HUDEP-2 (cell line): ENCODE data around the gene MAPK4.
A peak's percentile ranks its signal among the peaks of the same experiment; 100 is the strongest.
"Not testable (repeated sequence)": the region's sequence is repeated elsewhere in the genome, so short reads cannot be mapped to it uniquely, and the experiment has no call there.

Source experiments
- DNase-seq, 76 experiments: peaks; one replicate each; lab custom pipeline; 2025; ENCODE audit not compliant: unreplicated experiment in 76 of 76; lab: John Stamatoyannopoulos, UW

The MAPK4 gene

DNA sequence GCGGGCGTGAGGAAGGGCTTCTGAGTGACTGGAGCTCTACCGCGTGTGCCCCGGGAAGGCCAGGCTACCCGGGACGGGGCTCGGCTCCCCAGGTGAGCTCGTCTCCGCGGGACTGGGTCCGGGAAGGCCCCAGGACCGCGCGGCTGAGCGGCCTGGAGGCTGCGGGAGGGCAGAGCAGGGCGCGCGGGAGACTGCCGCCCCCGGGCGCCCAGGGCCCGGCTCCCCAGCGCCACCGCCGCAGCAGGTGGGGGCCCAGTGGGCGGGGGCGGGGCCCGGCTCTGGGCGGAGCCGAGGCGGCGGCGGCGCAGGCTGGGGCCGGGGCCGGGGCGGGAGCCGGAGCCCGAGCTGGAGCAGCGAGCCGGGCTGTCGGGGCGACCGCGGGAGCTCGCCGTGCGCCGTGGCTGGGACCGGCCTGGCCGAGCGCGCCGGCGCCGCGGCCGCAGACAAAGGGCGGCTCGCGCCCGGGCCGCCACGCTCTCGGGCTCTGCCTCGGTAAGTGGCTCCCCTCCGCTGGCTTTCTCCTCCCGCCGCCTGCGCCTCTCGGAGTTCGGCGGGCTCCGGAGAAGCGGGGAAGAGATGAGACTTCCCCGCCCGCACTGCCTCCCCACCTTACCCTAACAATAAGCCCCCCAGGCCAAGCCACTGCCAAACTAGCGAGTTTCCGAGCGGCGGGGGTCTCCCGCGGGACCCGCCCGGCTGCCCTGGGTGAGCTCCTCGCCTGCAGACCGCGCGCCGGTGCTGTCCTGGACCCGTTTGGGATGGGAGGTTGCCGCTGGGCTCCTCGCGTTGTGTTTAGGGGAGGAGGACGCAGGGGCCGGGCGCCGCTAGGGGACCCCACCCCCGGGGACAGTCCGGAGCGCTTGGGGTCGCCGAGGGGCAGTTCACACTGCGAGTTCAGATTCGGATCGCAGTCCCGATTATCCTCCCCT is at the start of gene MAPK4:
MAPK4 (plus strand) TSS at position 336 of the 929 bp plus-strand sequence. CDS start 103,872 bp downstream, outside the sequence.
- peak in 4 of 76 experiments; percentile 7 to 17 (median 8) for DNase-seq

DNA sequence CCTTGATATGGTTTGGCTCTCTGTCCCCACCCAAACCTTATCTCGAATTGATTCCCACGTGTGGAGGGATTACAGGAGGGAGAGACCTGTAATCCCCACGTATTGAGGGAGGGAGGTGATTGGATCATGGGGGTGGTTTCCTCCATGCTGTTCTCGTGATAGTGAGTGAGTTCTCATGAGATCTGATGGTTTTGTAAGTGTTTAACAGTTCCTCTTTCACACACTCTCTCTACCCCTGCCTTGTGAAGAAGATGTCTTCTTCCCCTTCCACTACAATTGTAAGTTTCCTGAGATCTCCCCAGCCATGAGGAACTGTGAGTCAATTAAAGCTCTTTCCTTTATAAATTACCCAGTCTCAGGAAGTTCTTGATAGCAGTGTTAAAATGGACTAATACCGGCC is 42.6 kb upstream of the MAPK4 start:
- DNase-seq: not testable (repeated sequence)

DNA sequence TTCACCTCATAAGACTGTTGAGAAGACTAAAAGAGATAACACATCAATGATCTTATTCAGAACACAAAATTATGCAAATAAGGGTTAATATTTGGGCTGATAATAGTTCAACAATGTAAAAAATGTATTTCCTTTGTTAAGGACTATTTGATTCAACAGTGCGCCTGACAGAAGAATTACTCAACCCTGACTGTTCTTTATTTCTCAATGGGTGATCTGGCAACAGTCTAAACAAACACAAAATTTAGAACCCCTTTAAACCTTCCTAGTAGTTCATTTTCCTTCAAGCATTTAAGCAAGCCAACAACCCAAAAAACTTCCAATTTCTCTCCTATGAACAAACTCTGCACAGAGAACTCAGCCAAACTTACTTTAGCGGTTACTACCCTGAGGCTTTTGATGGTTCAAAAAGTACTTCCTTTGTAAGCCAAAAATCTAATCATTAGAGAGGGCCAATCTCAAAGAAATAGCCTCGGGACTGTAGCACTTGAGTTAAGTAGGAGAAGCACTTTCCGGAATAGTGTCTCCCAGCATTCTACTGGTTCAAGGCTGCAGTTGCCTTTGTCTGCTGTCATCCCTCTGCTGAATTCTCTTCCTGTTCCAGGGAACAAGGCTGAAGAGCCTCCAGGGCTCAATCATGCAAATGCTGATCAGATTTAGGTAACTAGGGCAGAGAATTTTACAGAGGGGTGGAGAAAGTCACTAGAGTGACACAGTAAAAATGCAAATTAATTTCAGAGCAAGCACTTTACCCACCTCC is 40.9 kb upstream of the MAPK4 start:
- DNase-seq: no peak

DNA sequence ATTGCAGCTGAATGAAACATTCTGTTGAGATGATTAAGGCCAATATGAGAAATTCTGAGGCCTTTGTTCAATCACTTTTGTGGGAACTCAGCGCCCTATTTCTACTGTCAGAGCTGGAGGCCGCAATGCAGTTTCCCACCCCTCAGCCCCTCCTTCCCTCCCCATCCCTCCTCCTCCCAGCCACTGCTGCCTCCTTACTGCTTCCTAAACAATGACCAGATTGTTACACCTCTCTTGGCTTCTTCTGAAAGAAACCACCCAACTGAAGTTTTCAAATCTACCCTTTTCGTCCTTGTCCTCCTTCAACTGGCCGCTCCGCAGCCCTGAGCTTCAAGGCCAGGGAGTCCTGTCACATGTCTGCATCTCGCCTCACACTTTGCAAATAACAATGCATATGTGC is 36.7 kb upstream of the MAPK4 start:
- DNase-seq: no peak

DNA sequence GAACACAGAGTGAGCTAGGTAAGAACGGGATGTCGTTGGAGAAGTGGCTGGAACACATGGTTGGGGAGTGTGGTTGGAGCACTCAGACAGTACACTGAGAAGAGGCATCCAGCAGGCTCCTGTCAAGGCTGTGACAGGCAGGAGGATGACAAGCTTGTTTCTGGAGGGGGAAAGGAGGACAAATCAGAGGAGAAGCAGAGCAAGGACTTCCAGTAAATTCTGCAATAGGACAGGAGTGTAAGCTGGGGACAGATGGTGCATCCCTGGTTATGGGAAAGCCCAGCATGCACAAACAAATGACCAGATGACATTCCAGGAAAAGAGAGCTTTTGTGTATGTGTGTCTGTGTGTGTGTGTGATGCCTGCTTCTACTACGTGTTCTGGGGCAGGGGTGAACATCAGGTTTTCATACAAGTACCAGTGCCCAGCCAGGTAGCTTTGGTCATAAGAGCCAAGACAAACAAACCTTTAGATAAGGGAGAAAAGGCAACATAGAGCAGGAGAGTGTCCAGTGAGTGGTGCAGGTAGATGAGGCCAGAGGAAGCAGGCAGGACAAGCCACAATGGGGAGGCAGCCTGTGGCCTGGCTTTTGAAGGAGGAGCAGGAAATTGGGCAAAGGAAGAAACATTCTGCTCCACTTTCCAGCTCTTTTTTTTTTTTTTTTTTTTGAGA is 32.1 kb upstream of the MAPK4 start:
- DNase-seq: no peak

DNA sequence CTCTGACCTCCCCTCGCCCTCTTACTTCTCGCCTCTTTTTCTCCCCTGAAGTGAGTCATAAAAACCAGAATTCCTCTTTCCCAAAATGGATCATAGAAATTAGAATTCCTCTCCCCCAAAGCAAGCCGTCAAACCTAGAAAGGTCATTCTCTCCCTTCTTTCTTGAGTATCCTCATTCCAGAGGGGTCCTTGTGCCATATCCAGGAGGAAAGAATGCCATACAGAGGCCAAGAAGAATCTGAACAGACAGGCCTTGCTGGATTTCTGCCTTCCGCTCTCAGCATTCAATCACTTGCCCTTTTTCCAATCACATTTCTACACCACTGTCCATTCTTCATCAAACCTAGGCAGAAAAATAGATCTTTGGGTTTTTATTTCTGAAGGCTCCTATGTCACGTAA is 31.1 kb upstream of the MAPK4 start:
- DNase-seq: no peak

DNA sequence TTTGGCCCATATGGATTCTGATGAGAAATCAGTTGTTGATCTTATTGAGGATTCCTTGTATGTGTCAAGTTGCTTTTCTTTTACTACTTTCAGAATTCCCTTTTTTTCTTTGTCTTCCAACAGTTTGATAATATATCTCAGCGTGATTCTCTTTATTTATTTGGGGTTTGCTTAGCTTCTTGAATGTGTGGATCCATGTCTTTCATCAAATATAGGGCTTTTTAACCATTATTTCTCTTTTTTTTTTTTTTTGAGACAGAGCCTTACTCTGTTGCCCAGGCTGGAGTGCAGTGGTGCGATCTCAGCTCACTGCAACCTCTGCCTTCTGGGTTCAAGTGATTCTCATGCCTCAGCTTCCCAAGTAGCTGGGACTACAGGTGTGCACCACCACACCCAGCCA is 26.1 kb upstream of the MAPK4 start:
- DNase-seq: not testable (repeated sequence)

GRCh38 chr18:50544476-50544875 is 15.4 kb upstream of the MAPK4 start:
- not testable (repeated sequence) for DNase-seq

- DNase-seq: no peak
Measured at GRCh38 chr18:50545936-50546335, 14.0 kb upstream of the MAPK4 start.

- DNase-seq: no peak
Measured at GRCh38 chr18:50548160-50548559, 11.7 kb upstream of the MAPK4 start.

DNA sequence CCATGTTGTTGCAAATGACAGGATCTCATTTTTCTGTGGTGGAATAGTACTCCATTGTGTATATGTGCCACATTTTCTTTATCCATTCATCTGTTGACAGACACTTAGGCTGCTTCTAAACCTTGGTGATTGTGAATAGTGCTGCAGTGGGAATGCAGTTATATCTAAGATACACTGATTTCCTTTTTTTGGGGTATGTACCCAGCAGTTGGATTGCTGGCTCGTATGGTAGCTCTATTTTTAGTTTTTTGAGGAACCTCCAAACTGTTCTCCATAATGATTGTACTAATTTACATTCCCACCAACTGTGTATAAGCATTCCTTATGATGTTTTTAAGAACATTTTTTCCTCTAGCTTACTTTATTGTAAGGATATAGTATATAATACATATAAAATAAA is 8.2 kb upstream of the MAPK4 start:
- not testable (repeated sequence) for DNase-seq

DNA sequence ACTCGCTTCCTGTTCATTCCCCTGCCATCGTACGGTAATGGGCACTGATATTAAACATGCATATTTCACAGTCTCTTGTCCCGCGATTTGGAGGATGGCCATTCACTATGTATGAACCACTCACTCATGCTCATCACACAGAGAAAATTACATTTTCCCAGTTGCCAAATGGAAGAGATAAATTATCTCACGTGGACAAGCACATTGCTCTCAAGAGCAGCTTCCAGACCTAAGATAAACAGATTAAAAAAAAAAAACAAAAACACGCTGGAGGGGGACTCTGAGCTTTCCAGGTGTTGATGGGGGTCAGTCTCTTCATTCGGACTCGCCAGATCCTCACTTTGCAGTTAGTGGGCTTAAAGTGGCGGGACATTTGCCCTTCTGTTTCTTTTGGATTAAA is 1.7 kb upstream of the MAPK4 start:
- no peak for DNase-seq

GRCh38 chr18:50558948-50559751 is 737 bp upstream of the MAPK4 start:
- DNase-seq: no peak

DNA sequence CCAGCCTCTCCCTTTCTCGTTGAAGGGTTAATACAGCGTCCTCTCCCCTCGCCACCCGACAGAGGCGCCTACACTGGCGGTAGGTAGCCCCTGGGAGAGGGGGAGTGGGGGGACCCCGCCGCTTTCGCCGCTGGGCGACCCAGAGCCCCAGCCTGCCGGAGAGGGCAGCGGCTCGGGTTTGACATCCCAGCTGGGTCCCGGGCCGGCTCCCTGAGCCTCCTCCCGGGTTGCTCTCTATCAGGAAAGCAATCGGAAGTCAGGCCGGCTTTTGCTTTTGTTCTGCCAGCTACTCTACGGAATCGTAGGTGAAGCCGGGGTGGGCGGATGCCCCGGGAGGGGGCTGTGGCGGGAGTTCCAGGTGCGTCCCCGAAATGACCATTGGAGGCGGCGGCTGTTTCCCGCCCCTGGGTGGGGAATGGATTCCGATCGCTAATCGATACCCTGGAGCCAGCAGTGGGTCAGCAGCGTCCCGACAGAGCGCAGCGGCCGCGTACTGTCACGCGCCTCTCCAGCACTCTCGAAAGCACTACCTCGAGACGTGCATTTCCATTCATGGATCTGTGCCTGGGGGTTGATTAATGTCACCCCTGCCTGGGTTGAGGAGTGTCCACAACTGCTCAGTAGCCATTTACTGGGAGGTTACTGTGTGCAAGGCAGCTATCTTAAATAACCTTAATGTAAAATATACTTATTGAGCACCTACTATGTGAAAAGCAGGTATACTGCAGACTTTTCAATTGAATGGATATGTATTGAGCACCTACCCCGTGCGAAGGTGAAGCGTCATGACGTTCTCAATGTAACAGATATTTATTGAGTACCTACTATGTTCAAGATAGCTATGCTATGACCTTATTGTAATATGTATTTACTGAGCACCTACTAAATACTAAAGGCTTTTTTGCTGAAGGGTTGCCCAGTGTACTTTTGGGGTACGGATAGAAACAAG is 1.1 kb downstream of the MAPK4 start:
- DNase-seq: no peak

DNA sequence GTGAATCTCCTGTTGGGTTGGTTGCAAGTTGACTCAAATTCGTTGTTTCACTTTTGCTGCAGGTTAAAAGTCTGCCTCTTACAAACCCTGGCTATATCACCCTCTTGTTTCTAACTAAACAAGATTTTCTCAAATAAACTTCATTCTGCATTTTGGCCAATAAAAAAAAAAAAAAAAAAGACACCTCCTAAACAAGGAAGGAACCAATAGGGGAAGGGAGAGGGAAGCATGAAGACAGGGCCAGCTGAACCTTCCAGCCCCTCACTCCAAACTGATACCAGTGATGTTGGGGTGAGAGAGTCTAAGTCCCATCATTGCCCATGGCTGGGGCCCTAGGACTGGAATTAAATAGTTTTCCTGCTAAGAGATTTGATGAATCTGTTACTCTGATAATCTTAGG is 2.4 kb downstream of the MAPK4 start:
- DNase-seq: not testable (repeated sequence)

- DNase-seq: no peak
Measured at GRCh38 chr18:50562686-50563085, 2.8 kb downstream of the MAPK4 start.

DNA sequence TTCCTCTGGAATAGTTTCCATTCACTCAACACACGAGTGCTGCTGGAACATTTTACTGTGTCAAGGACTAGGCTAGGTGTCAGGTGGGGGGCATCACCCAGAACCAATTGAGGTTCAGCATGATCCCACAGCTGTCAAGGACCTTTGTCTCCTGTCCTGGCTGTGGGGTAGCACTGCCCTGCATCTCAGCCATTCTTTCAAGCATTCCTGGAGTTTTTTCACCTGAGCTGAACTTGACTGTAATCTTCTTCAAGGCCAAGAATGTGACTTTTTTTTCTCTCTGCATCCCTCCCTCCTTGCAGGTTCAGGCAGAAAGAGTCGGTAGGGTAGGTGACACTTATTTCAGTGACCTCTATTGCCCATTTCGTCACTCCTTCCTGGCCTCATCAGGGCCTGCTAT is 3.5 kb downstream of the MAPK4 start:
- no peak for DNase-seq

DNA sequence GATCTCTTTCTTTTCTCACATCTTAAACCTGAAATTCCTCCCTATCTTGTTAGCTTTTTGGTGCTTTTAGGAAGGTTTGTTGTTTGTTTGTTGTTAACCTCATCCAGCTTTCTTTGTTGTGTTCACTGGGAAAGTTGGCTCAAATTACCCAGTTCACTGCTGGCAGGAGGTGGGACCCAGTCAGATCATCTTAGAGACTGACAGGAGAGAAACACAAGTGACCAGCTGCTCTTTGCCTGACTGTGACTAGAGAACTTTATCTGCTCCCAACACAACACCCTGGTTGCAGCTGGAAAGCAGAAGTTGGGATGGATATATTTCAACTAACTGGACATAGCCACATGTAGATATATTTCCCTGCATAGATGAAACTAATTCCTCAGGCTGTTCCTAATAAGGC is 10.0 kb downstream of the MAPK4 start:
- no peak for DNase-seq

GRCh38 chr18:50571606-50572005 is 11.7 kb downstream of the MAPK4 start:
- DNase-seq: no peak
